CD14-positive monocyte (primary cell): Measurements from ENCODE around the gene COL4A4. TPM values are rescaled to one million over a fixed set of nuclear protein-coding genes. Genes with fewer than 3 reads are reported as not detected.

ENCODE experiments used
- DNase-seq, 3 donors: peaks; one replicate each; pipeline ENCODE4 v3.0.0-alpha.2; 2011 to 2022
- H2AFZ ChIP-seq: 2 replicates; pipeline ENCODE4 v1.6.0; 2012; ENCODE audit warnings: mild to moderate bottlenecking, low read depth, low read length, inconsistent platforms; ENCODE audit not compliant: insufficient read depth, poor library complexity, severe bottlenecking
- H3K27ac ChIP-seq, 2 donors: 1 replicate in 1 of 2; 2 replicates in 1 of 2; pipeline ENCODE4 v1.5.1; 2012 to 2013; ENCODE audit warnings: low read length in 2 of 2, control low read depth in 1 of 2, inconsistent platforms in 1 of 2, low read depth in 1 of 2, mild to moderate bottlenecking in 1 of 2
- H3K27me3 ChIP-seq, 2 donors: one replicate each; pipeline versions ENCODE4 v1.6.0 to v1.6.1; 2011 to 2013; ENCODE audit warnings: low read length in 2 of 2; ENCODE audit not compliant: control insufficient read depth in 2 of 2, insufficient read depth in 2 of 2
- H3K36me3 ChIP-seq, 2 donors: replicated peaks in 1 of 2; 1 replicate in 1 of 2; 2 replicates in 1 of 2; pipeline versions ENCODE4 v1.5.1 to v1.6.1; 2012 to 2013; ENCODE audit warnings: low read length in 2 of 2, control low read depth in 1 of 2, inconsistent platforms in 1 of 2, mild to moderate bottlenecking in 1 of 2; ENCODE audit not compliant: insufficient read depth in 2 of 2, control insufficient read depth in 1 of 2
- H3K4me1 ChIP-seq, 2 donors: 1 replicate in 1 of 2; 2 replicates in 1 of 2; pipeline versions ENCODE4 v1.5.1 to v1.6.1; 2012 to 2013; ENCODE audit warnings: low read length in 2 of 2, control low read depth in 1 of 2, inconsistent platforms in 1 of 2, mild to moderate bottlenecking in 1 of 2, moderate library complexity in 1 of 2; ENCODE audit not compliant: insufficient read depth in 2 of 2, control insufficient read depth in 1 of 2
- H3K4me2 ChIP-seq: replicated peaks from 2 replicates; pipeline ENCODE3; 2012; ENCODE audit warnings: low read length, moderate library complexity, mild to moderate bottlenecking; ENCODE audit not compliant: poor library complexity, severe bottlenecking; ENCODE audit errors: extremely low read depth
- H3K4me3 ChIP-seq, 3 experiments: fragments of 200-600 bp in 1 of 3; sonication (generic) in 1 of 3; replicated peaks in 1 of 3; 1 replicate in 2 of 3; 2 replicates in 1 of 3; pipeline ENCODE4 v1.5.1; 2011 to 2013; ENCODE audit warnings: low read length in 3 of 3, mild to moderate bottlenecking in 3 of 3, control low read depth in 2 of 3, low read depth in 2 of 3, inconsistent platforms in 1 of 3, moderate library complexity in 1 of 3
- H3K79me2 ChIP-seq: 2 replicates; pipeline ENCODE4 v1.6.0; 2012; ENCODE audit warnings: mild to moderate bottlenecking, control low read depth, inconsistent platforms, low read length, moderate library complexity; ENCODE audit not compliant: insufficient read depth
- H3K9ac ChIP-seq: 2 replicates; pipeline ENCODE4 v1.6.0; 2017; ENCODE audit warnings: low read length, mild to moderate bottlenecking; ENCODE audit not compliant: insufficient read depth, poor library complexity, severe bottlenecking
- H3K9me3 ChIP-seq, 2 donors: replicated peaks in 1 of 2; 1 replicate in 1 of 2; 2 replicates in 1 of 2; pipeline versions ENCODE4 v1.5.1 to v1.6.1; 2012 to 2013; ENCODE audit warnings: low read length in 2 of 2, control low read depth in 1 of 2; ENCODE audit not compliant: control insufficient read depth in 1 of 2, insufficient read depth in 1 of 2
- H4K20me1 ChIP-seq: 2 replicates; pipeline ENCODE4 v1.6.0; 2012; ENCODE audit warnings: mild to moderate bottlenecking, low read length, control low read depth, moderate library complexity; ENCODE audit not compliant: insufficient read depth
- H3K27ac Mint-ChIP-seq, 7 donors: one replicate each; pipeline ENCODE4 v1.8.0; 2020; ENCODE audit warnings: mild to moderate bottlenecking in 7 of 7, mixed read lengths in 7 of 7, moderate library complexity in 6 of 7, inconsistent platforms in 2 of 7
- H3K27me3 Mint-ChIP-seq, 3 donors: one replicate each; pipeline ENCODE4 v1.8.0; 2021 to 2022; ENCODE audit warnings: low read depth in 3 of 3, mild to moderate bottlenecking in 3 of 3, mixed read lengths in 3 of 3, moderate library complexity in 3 of 3, inconsistent platforms in 1 of 3
- H3K36me3 Mint-ChIP-seq, 2 donors: one replicate each; pipeline ENCODE4 v1.8.0; 2020; ENCODE audit warnings: mixed read lengths in 2 of 2, inconsistent platforms in 1 of 2, mild to moderate bottlenecking in 1 of 2
- H3K4me1 Mint-ChIP-seq: one replicate; pipeline ENCODE4 v1.8.0; 2020; ENCODE audit warnings: mild to moderate bottlenecking, mixed read lengths
- H3K4me3 Mint-ChIP-seq, 2 donors: one replicate each; pipeline ENCODE4 v1.8.0; 2020; ENCODE audit warnings: mild to moderate bottlenecking in 2 of 2, mixed read lengths in 2 of 2, moderate library complexity in 1 of 2
- H3K9me3 Mint-ChIP-seq, 7 donors: one replicate each; pipeline ENCODE4 v1.8.0; 2020 to 2022; ENCODE audit warnings: mixed read lengths in 7 of 7, mild to moderate bottlenecking in 6 of 7, moderate library complexity in 6 of 7, inconsistent platforms in 2 of 7
- WGBS: methylation state at CpG from one replicate; pipeline ENCODE4 v1.1.5; 2013; ENCODE audit warnings: missing lambda C conversion rate; ENCODE audit not compliant: insufficient coverage; 5-methylcytosine and 5-hydroxymethylcytosine counted together
- intact Hi-C, 2 donors: fragments of 100-400 bp; cut with micrococcal nuclease; formaldehyde crosslinking; loops; one replicate each; pipeline versions ENCODE4 v1.15.0 to v1.15.1; 2023
- polyA plus RNA-seq, 3 donors: library from polyadenylated mRNA; depleted of rRNA in 1 of 3; unstranded in 2 of 3; stranded (reverse) in 1 of 3; fragments of 300-500 nt in 2 of 3; fragments of >200 nt in 1 of 3; fragmentation: Illumina TruSeq in 2 of 3; gene quantifications; 1 replicate in 2 of 3; 2 replicates in 1 of 3; pipeline ENCODE4 v1.2.3, GENCODE V29; 2012 to 2021
- TF ChIP-seq, protein P1 (sequence below): fragments of 200-600 bp; IDR thresholded peaks from one replicate; pipeline ENCODE4 v1.8.0; 2022; ENCODE audit warnings: antibody characterized with exemption, mild to moderate bottlenecking

COL4A4 gene
- polyA plus RNA-seq, 3 donors: 0.03 TPM; not detected in 2

DNA sequence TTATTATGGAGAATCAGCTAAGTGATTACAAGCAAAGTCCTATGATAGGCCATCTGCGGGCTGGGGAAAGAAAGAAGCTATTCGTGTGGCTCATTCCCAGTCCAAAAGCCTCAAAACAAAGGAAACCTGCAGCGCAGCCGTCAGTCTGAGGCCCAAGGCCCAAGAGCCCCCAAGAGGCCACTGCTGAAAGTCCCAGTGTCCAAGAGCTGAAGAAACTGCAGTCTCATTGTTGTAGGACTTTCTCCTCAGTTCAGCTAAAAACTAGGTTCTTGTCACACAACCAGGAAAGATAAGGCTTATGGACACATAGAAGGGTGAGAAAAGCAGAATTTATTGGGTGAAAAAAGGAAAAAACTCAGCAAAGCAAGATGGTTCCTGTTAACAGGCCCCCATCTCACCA, 185.0 kb downstream of the COL4A4 start:
- Histone ChIP-seq H3K79me2 (no peaks in the 10 kb centered on the region), H3K9me3 (no peaks in the 10 kb centered on the region), H2AFZ (no peak overlapping the region), H3K4me1 (no peaks in the 10 kb centered on the region), H3K27ac (no peak overlapping the region), H3K9ac (no peak overlapping the region), H3K4me3 (no peak overlapping the region), H3K4me2 (no peak overlapping the region), H3K36me3 (no peaks in the 10 kb centered on the region), H4K20me1 (no peaks in the 10 kb centered on the region), H3K27me3 (no peaks in the 10 kb centered on the region)
- WGBS: 96% methylated on average over 4 of the region's 4 CpGs
- H3K27me3 Mint-ChIP-seq: no peaks in the 10 kb centered on the region
- H3K36me3 Mint-ChIP-seq: peaks cover 5 to 14% of the 10 kb centered on the region in 2 donors
- peak overlapping the region in 1 of 7 donors; percentile 16 for H3K27ac Mint-ChIP-seq
- H3K9me3 Mint-ChIP-seq: peaks cover 0 to 2% (median 0%) of the 10 kb centered on the region in 7 donors
- no peak for DNase-seq
- TF ChIP-seq, protein P1, sequence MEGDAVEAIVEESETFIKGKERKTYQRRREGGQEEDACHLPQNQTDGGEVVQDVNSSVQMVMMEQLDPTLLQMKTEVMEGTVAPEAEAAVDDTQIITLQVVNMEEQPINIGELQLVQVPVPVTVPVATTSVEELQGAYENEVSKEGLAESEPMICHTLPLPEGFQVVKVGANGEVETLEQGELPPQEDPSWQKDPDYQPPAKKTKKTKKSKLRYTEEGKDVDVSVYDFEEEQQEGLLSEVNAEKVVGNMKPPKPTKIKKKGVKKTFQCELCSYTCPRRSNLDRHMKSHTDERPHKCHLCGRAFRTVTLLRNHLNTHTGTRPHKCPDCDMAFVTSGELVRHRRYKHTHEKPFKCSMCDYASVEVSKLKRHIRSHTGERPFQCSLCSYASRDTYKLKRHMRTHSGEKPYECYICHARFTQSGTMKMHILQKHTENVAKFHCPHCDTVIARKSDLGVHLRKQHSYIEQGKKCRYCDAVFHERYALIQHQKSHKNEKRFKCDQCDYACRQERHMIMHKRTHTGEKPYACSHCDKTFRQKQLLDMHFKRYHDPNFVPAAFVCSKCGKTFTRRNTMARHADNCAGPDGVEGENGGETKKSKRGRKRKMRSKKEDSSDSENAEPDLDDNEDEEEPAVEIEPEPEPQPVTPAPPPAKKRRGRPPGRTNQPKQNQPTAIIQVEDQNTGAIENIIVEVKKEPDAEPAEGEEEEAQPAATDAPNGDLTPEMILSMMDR: no peak
- H3K4me1 Mint-ChIP-seq: no peaks in the 10 kb centered on the region
- intact Hi-C loops: no loop called here
- no peak overlapping the region for H3K4me3 Mint-ChIP-seq

DNA sequence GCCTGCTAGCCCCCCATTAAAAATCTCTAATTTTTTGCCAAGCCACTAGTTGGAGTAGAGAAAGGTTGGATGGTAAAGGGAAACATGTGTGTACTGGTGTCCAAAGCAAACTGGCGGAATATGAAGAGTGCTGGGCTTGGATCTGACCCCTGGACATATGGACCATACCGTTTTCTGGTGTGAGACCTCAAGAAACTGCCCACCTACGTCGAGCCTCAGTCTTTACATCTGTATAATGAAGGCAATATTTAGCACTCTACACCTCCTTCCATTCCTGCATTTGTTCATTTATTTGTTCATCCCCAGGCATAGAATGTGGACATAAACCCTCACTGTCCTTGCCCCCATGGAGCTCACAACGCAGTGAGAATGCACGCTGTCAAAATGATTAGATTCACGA, 185.7 kb downstream of the COL4A4 start:
- intact Hi-C loops: no loop called here
- no peaks in the 10 kb centered on the region for H3K4me1 ChIP-seq
- peak overlapping the region in 1 of 7 donors; percentile 16 for H3K27ac Mint-ChIP-seq
- no peak overlapping the region for H3K9ac ChIP-seq
- no peaks in the 10 kb centered on the region for H3K27me3 Mint-ChIP-seq
- H3K4me2 ChIP-seq: no peak overlapping the region
- no peak for DNase-seq
- WGBS: 100% methylated on average over 3 of the region's 7 CpGs
- no peak overlapping the region for H3K27ac ChIP-seq
- TF ChIP-seq, protein P1: no peak
- H3K9me3 Mint-ChIP-seq: peaks cover 0 to 2% (median 0%) of the 10 kb centered on the region in 7 donors
- no peaks in the 10 kb centered on the region for H3K79me2 ChIP-seq
- no peaks in the 10 kb centered on the region for H3K4me1 Mint-ChIP-seq
- no peak overlapping the region for H3K4me3 ChIP-seq
- H3K36me3 ChIP-seq: no peaks in the 10 kb centered on the region
- peaks cover 5 to 12% of the 10 kb centered on the region in 2 donors for H3K36me3 Mint-ChIP-seq
- no peaks in the 10 kb centered on the region for H3K27me3 ChIP-seq
- H2AFZ ChIP-seq: no peak overlapping the region
- no peaks in the 10 kb centered on the region for H4K20me1 ChIP-seq
- H3K4me3 Mint-ChIP-seq: no peak overlapping the region
- H3K9me3 ChIP-seq: no peaks in the 10 kb centered on the region
